Type B pancreatic cell (in vitro differentiated cells): Measurements from ENCODE around the gene FAM83F. TPM values are rescaled to one million over a fixed set of nuclear protein-coding genes. Genes with fewer than 3 reads are reported as not detected.
A peak's percentile ranks its signal among the peaks of the same experiment; 100 is the strongest.
"Not testable (repeated sequence)": the region's sequence is repeated elsewhere in the genome, so short reads cannot be mapped to it uniquely, and the experiment has no call there.

Experiments used
- DNase-seq: peaks from one replicate; pipeline ENCODE4 v3.0.0; 2021; ENCODE audit warnings: mixed read lengths; ENCODE audit not compliant: unreplicated experiment; ENCODE audit errors: extremely low spot score
- H3K27ac Mint-ChIP-seq: 2 replicates; pipeline ENCODE4 v1.8.0; 2021; ENCODE audit warnings: mild to moderate bottlenecking, mixed read lengths
- H3K27me3 Mint-ChIP-seq: 2 replicates; pipeline ENCODE4 v1.8.0; 2021; ENCODE audit warnings: mixed read lengths
- H3K36me3 Mint-ChIP-seq: 2 replicates; pipeline ENCODE4 v1.8.0; 2021; ENCODE audit warnings: mixed read lengths
- H3K4me1 Mint-ChIP-seq: one replicate; pipeline ENCODE4 v1.8.0; 2021; ENCODE audit warnings: mixed read lengths; ENCODE audit not compliant: unreplicated experiment
- H3K4me3 Mint-ChIP-seq: 2 replicates; pipeline ENCODE4 v1.8.0; 2021; ENCODE audit warnings: mild to moderate bottlenecking, mixed read lengths
- H3K9me3 Mint-ChIP-seq: 2 replicates; pipeline ENCODE4 v1.8.0; 2021; ENCODE audit warnings: mixed read lengths
- total RNA-seq: library from RNA; stranded (reverse); gene quantifications from 2 replicates; pipeline ENCODE4 v1.2.1, GENCODE V29; 2021; ENCODE audit warnings: low replicate concordance
- TF ChIP-seq, protein P1 (sequence below): fragments of 200-600 bp; sonication (generic); conservative IDR thresholded peaks from 2 replicates; pipeline ENCODE4 v1.5.0; 2021; ENCODE audit warnings: antibody characterized with exemption, mild to moderate bottlenecking

Gene FAM83F
- total RNA-seq, 1 donor from 2014 or later = 12.4 TPM

DNA sequence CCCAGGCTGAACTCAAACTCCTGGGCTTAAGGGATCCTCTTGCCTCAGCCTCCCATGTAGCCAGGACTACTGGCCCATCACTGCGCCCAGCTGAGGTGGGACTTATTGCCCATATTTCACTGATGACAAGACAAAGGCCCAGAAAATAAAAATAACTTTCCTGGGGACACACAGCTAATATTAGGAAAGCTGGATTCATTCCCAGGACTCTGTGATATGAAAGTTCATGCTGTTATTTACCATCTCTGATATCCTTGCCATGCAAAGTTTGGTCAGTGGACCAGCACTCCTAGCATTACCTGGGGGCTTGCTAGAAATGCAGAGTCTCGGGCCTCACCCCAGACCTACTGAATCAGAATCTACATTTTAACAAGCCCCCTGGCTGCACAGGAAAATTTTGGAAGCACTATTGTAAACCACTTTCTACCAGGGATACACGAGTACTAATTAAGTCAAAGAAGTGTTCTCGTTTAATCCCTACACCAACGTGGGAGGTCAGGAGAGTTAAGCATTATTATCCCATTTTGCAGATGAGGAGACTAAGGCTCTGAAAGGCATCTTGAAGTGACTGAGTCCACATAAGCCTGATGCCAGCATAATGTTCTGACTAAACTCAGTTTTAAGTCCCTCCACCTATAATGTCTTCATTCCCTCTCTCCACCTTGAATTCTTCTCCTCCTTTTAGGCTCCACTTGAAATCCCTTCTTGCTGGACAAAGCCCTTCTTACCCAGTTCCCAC, 2.5 kb upstream of the FAM83F start:
- Mint-ChIP-seq H3K4me1 (peaks cover 30% of the 10 kb centered on the region), H3K9me3 (no peaks in the 10 kb centered on the region), H3K4me3 (no peak overlapping the region), H3K36me3 (no peaks in the 10 kb centered on the region), H3K27ac (no peak overlapping the region), H3K27me3 (peaks cover 58% of the 10 kb centered on the region)
- TF ChIP-seq, protein P1, sequence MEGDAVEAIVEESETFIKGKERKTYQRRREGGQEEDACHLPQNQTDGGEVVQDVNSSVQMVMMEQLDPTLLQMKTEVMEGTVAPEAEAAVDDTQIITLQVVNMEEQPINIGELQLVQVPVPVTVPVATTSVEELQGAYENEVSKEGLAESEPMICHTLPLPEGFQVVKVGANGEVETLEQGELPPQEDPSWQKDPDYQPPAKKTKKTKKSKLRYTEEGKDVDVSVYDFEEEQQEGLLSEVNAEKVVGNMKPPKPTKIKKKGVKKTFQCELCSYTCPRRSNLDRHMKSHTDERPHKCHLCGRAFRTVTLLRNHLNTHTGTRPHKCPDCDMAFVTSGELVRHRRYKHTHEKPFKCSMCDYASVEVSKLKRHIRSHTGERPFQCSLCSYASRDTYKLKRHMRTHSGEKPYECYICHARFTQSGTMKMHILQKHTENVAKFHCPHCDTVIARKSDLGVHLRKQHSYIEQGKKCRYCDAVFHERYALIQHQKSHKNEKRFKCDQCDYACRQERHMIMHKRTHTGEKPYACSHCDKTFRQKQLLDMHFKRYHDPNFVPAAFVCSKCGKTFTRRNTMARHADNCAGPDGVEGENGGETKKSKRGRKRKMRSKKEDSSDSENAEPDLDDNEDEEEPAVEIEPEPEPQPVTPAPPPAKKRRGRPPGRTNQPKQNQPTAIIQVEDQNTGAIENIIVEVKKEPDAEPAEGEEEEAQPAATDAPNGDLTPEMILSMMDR = no peak
- DNase-seq = no peak

DNA sequence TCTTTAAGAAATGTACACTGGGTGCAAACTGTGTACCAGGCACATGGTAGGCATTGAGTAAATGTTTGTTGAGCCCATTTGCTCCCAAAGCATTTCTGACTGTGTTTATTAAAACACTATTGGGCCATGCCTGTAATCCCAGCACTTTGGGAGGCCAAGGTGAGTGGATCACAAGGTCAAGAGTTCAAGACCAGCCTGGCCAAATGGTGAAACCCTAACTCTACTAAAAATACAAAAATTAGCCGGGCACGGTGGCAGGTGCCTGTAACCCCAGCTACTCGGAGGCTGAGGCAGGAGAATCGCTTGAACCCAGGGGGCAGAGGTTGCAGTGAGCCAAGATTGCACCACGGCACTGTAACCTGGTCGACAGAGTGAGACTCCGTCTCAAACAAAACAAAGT, 1.9 kb upstream of the FAM83F start:
- peaks cover 35% of the 10 kb centered on the region for H3K4me1 Mint-ChIP-seq
- peaks cover 56% of the 10 kb centered on the region for H3K27me3 Mint-ChIP-seq
- not testable (repeated sequence) for H3K4me3 Mint-ChIP-seq

DNA sequence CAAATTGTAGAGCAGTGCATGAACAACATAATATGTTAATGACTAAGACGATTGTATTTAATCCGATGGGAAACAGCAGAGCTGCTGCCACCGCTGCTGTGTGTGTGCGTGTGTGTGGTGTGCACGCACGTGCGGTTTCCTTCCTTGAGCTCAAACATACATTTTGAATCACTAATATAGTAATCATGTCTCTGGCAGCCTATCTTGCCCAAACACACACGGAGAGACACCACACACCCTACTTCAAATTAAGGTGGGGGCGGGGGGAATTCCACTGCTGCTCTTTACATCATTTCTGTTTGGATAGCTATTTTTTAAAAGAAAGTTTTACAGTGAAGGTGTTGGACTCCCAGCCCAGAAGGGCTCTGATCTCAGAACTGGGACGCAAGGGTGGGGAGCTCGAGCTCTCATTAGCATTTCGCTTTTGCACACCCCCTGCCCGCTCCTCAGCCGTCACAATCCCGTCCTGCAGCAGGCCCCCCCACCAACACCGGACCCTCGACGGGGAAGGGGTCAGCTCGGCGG, 651 bp upstream of the FAM83F start:
- H3K36me3 Mint-ChIP-seq = no peaks in the 10 kb centered on the region
- H3K27ac Mint-ChIP-seq = peak overlapping the region; percentile 82
- TF ChIP-seq, protein P1 = no peak
- H3K4me1 Mint-ChIP-seq = peaks cover 48% of the 10 kb centered on the region
- no peak for DNase-seq
- H3K27me3 Mint-ChIP-seq = peaks cover 47% of the 10 kb centered on the region
- H3K4me3 Mint-ChIP-seq = peak overlapping the region; percentile 82
- no peaks in the 10 kb centered on the region for H3K9me3 Mint-ChIP-seq

More for the DNA sequence above, 1.9 kb upstream of the FAM83F start:
- H3K9me3 Mint-ChIP-seq, DNase-seq, H3K27ac Mint-ChIP-seq, H3K36me3 Mint-ChIP-seq: not testable (repeated sequence)

DNA sequence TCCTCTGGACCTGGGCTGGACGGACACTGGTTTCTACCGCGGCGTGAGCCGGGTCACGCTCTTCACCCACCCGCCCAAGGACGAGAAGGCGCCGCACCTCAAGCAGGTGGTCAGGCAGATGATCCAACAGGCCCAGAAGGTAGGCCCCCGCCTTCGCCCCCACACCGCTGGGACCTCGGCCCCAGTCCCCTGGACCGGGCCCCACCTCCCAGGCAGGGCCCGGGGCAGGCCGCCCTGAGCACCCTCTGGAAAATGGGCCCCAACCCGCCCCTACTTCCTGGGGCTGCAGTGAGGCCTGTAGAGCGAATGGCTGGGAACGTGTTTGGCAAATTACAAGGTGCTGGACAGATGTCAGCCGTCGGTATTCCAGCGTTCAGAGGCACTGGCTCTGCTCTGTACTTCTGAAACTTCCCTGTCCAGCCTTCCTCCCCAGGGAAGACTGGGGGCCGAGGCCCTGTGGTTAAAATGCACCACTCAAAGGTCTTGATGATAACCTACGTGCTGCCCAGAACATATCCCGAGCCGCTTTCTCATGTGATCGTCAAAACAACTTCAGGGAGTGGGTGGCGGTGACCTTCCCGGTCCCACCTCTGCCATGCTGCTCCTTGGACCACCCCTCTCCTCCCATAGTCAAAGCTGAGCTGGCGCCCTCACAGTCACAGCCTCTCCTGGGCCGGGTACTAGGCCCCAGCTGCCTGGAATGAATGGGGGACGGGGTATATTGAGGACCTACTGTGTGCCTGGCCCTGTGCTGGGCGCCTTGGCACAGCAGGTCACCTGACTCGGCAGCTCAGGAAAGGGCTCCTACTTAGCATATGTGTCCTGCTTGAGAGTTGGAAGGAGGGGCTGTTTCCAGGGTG, 869 bp downstream of the FAM83F start:
- no peak for DNase-seq
- H3K9me3 Mint-ChIP-seq = no peaks in the 10 kb centered on the region
- peak overlapping the region; percentile 94 for H3K27ac Mint-ChIP-seq
- TF ChIP-seq, protein P1 = no peak
- H3K4me1 Mint-ChIP-seq = peaks cover 55% of the 10 kb centered on the region
- H3K4me3 Mint-ChIP-seq = peak overlapping the region; percentile 84
- H3K36me3 Mint-ChIP-seq = no peaks in the 10 kb centered on the region
- peaks cover 41% of the 10 kb centered on the region for H3K27me3 Mint-ChIP-seq

DNA sequence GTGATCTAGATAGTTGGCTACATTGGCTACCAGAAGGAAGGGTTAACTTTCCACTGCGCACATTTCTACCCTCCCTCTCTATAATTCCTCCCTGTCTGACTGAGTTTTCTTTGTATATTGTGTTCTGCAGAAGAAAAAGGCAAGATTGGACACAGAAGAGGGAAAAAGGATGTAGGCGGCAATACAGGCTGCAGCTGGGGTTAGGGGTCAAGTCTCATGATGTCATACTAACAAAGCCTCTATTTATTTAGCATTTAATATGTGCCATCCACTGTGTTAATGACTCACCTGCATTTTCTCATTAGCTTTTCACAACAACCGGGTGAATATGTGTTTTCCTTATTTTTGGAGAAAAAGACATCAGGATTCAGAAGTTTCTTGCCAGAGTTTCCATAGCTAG, 2.0 kb downstream of the FAM83F start:
- Mint-ChIP-seq H3K27me3 (peaks cover 36% of the 10 kb centered on the region), H3K4me3 (peak overlapping the region; percentile 84), H3K4me1 (peaks cover 57% of the 10 kb centered on the region), H3K27ac (peak overlapping the region; percentile 94), H3K9me3 (no peaks in the 10 kb centered on the region), H3K36me3 (no peaks in the 10 kb centered on the region)
- DNase-seq = no peak
- TF ChIP-seq, protein P1 = no peak

DNA sequence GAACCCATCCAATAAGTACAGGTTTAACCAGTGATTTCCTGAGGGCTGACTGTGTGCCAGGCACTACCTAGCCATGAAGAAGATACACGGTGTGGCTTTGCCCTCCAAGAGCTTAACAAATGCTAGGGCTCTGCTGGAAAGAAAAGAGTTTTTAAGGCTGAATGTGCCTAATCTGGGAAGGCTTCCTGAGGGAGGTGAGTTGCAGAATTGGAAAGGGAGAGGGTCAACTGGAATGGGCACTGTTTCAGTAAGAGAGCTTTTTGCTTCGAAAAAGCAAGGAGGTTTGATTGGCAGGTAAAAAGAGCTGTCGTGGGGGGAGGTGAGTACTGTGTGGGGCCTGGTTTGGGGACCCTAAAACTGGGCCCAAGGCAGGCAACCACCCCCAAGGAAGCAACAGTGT, 2.7 kb downstream of the FAM83F start:
- Mint-ChIP-seq H3K36me3 (no peaks in the 10 kb centered on the region), H3K9me3 (no peaks in the 10 kb centered on the region), H3K27me3 (peaks cover 30% of the 10 kb centered on the region), H3K4me3 (peak overlapping the region; percentile 84), H3K27ac (peak overlapping the region; percentile 94), H3K4me1 (peaks cover 64% of the 10 kb centered on the region)
- DNase-seq = no peak
- TF ChIP-seq, protein P1 = no peak
